Cardiac fibroblast (primary cell): ENCODE measurements around the gene WDR33.
"Not testable (repeated sequence)": the region's sequence is repeated elsewhere in the genome, so short reads cannot be mapped to it uniquely, and the experiment has no call there.

Experiments used
- DNase-seq, 2 donors: peaks; one replicate each; pipeline versions ENCODE4 v3.0.0 to v3.0.0-alpha.2; 2010; ENCODE audit warnings: low read depth in 2 of 2
- H3K4me3 ChIP-seq, 2 donors: replicated peaks in 1 of 2; 1 replicate in 1 of 2; 2 replicates in 1 of 2; pipeline ENCODE4 v1.5.1; 2011; ENCODE audit warnings: low read depth in 2 of 2, low read length in 2 of 2, mild to moderate bottlenecking in 2 of 2, moderate library complexity in 1 of 2
- CTCF ChIP-seq: IDR thresholded peaks from one replicate; pipeline ENCODE4 v1.5.1; 2011; ENCODE audit warnings: low read depth, mild to moderate bottlenecking, low read length, inconsistent platforms

WDR33 gene

GRCh38 chr2:127826047-127826446, 15.1 kb upstream of the WDR33 start:
- no peak for TF ChIP-seq CTCF
- no peak overlapping the region for H3K4me3 ChIP-seq
- no peak for DNase-seq

GRCh38 chr2:127820080-127820668, 9.2 kb upstream of the WDR33 start:
- no peak for TF ChIP-seq CTCF
- DNase-seq = peak; percentile 10 to 35
- no peak overlapping the region for H3K4me3 ChIP-seq

GRCh38 chr2:127818794-127819425, 7.9 kb upstream of the WDR33 start:
- no peak for DNase-seq
- no peak for TF ChIP-seq CTCF
- no peak overlapping the region for H3K4me3 ChIP-seq

- no peak overlapping the region for H3K4me3 ChIP-seq
- no peak for DNase-seq
- TF ChIP-seq CTCF = no peak
These were observed 7.3 kb upstream of the WDR33 start for GRCh38 chr2:127818241-127818640.

GRCh38 chr2:127814677-127815076, 3.7 kb upstream of the WDR33 start:
- H3K4me3 ChIP-seq = no peak overlapping the region
- no peak for TF ChIP-seq CTCF
- no peak for DNase-seq

GRCh38 chr2:127812441-127812840, 1.5 kb upstream of the WDR33 start:
- not testable (repeated sequence) for DNase-seq, H3K4me3 ChIP-seq

GRCh38 chr2:127811397-127812321, 688 bp upstream of the WDR33 start:
- no peak for TF ChIP-seq CTCF
- DNase-seq = no peak
- H3K4me3 ChIP-seq = peak overlapping the region; percentile 89 to 90
